DMS114 treated with DMSO at 0.1 percent for 48 hours (cell line): ENCODE results near the gene TAS1R1.

Source experiments
- DNase-seq: peaks from one replicate; lab custom pipeline; 2025; ENCODE audit not compliant: unreplicated experiment; lab: John Stamatoyannopoulos, UW

The TAS1R1 gene

GRCh38 chr1:6627841-6628545 lies 72.9 kb downstream of the TAS1R1 start:
- DNase-seq, result no peak

- DNase-seq, result no peak
These were observed 73.9 kb downstream of the TAS1R1 start for GRCh38 chr1:6628971-6629479.
